Measurements from ENCODE around the gene HEBP2. TPM values are rescaled to one million over a fixed set of nuclear protein-coding genes. Genes with fewer than 3 reads are reported as not detected.
A peak's percentile ranks its signal among the peaks of the same experiment; 100 is the strongest.

HEBP2 gene
- total RNA-seq, 1 donor from 2014 or later: 20.0 TPM

- H3K27ac Mint-ChIP-seq: peak overlapping the region; percentile 4
- peaks cover 16% of the 10 kb centered on the region for H3K4me1 Mint-ChIP-seq (ENCODE audit: low read depth)
- no peaks in the 10 kb centered on the region for H3K9me3 Mint-ChIP-seq
- H3K4me3 Mint-ChIP-seq (ENCODE audit: low read depth): peak overlapping the region; percentile 66
- intact Hi-C loops (cut with micrococcal nuclease): loop anchor here (10.0 kb wide), 2 partner anchors 289 to 371 kb away; partner anchors contain the start of gene CCDC28A
- peak; percentile 18 for DNase-seq (ENCODE audit: low spot score)
- H3K36me3 Mint-ChIP-seq (ENCODE audit: low read depth): peaks cover 20% of the 10 kb centered on the region
- peaks cover 13% of the 10 kb centered on the region for H3K27me3 Mint-ChIP-seq (ENCODE audit: low read depth)
These were observed 661 bp upstream of the HEBP2 start for GRCh38 chr6:138403324-138403800.

- intact Hi-C loops (cut with micrococcal nuclease): loop anchor here (10.0 kb wide), 2 partner anchors 290 to 370 kb away; partner anchors contain the start of gene CCDC28A
- H3K27me3 Mint-ChIP-seq (ENCODE audit: low read depth): peaks cover 13% of the 10 kb centered on the region
- no peaks in the 10 kb centered on the region for H3K9me3 Mint-ChIP-seq
- H3K4me3 Mint-ChIP-seq (ENCODE audit: low read depth): peak overlapping the region; percentile 77
- H3K27ac Mint-ChIP-seq: peak overlapping the region; percentile 26
- peaks cover 20% of the 10 kb centered on the region for H3K4me1 Mint-ChIP-seq (ENCODE audit: low read depth)
- no peak for DNase-seq (ENCODE audit: low spot score)
- H3K36me3 Mint-ChIP-seq (ENCODE audit: low read depth): peaks cover 34% of the 10 kb centered on the region
These were observed 779 bp downstream of the HEBP2 start for GRCh38 chr6:138404666-138405337.

- Mint-ChIP-seq H3K4me1 (ENCODE audit: low read depth) (peaks cover 23% of the 10 kb centered on the region), H3K9me3 (no peaks in the 10 kb centered on the region), H3K4me3 (ENCODE audit: low read depth) (no peak overlapping the region), H3K27ac (no peak overlapping the region), H3K36me3 (ENCODE audit: low read depth) (peaks cover 38% of the 10 kb centered on the region), H3K27me3 (ENCODE audit: low read depth) (peaks cover 13% of the 10 kb centered on the region)
- no peak for DNase-seq (ENCODE audit: low spot score)
- intact Hi-C loops (cut with micrococcal nuclease): loop anchor here (10.0 kb wide), 2 partner anchors 291 to 369 kb away; partner anchors contain the start of gene CCDC28A
These were observed 1.9 kb downstream of the HEBP2 start for GRCh38 chr6:138405816-138406413.

GRCh38 chr6:138406443-138406842 lies 2.4 kb downstream of the HEBP2 start:
- Mint-ChIP-seq H3K9me3 (no peaks in the 10 kb centered on the region), H3K27me3 (ENCODE audit: low read depth) (peaks cover 12% of the 10 kb centered on the region), H3K36me3 (ENCODE audit: low read depth) (peaks cover 42% of the 10 kb centered on the region), H3K4me1 (ENCODE audit: low read depth) (peaks cover 27% of the 10 kb centered on the region), H3K27ac (no peak overlapping the region), H3K4me3 (ENCODE audit: low read depth) (no peak overlapping the region)
- DNase-seq (ENCODE audit: low spot score): no peak
- intact Hi-C loops (cut with micrococcal nuclease): loop anchor here (10.0 kb wide), 2 partner anchors 292 to 368 kb away; partner anchors contain the start of gene CCDC28A

- Mint-ChIP-seq H3K4me1 (ENCODE audit: low read depth) (peaks cover 24% of the 10 kb centered on the region), H3K36me3 (ENCODE audit: low read depth) (peaks cover 64% of the 10 kb centered on the region)
- intact Hi-C loops (cut with micrococcal nuclease): no loop called here
These were observed 6.2 kb downstream of the HEBP2 start for GRCh38 chr6:138410048-138410735.

DNA sequence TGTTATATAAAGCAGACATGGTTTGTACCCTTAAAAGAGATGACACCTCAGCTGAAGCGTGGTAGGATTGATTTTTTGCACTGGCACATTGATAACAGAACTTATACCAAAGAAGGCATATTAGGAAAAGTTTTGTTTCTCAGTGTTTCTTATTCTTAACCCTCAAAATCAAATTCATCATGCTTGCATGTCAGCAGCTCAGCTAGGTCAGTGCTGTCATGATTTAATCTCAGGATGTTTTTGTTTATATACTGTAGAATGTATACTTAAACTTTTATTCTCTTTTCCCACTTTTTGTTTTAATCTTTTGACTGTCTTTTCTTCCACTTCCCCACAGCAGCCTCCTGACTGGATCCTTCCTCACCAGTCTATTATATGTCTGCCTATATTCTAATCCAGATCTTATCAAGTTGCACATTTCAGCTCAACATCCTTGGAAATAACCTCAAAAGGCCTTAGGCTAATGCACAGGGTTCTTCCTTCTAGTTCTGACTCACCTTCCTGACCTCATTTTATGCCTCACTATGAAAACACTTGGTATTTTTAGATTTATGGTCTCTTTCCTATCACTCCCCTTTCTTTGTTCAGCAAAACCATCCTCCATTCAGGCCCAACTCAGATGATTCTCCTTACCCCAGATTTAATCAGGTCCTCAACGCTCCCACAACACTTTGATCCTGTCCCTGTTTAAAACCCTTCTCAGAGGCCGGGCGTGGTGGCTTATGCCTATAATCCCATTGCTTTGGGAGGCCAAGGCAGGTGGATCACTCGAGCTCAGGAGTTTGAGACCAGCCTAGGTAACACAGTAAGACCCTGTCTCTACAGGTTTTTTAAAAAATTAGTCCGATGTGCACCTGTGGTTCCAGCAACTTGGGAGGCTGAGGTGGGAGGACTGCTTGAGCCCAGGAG lies 7.2 kb downstream of the HEBP2 start:
- Mint-ChIP-seq H3K9me3 (no peaks in the 10 kb centered on the region), H3K4me1 (ENCODE audit: low read depth) (peaks cover 17% of the 10 kb centered on the region), H3K27me3 (ENCODE audit: low read depth) (no peaks in the 10 kb centered on the region), H3K27ac (peak overlapping the region; percentile 74), H3K36me3 (ENCODE audit: low read depth) (peaks cover 61% of the 10 kb centered on the region), H3K4me3 (ENCODE audit: low read depth) (no peak overlapping the region)
- no peak for DNase-seq (ENCODE audit: low spot score)
- intact Hi-C loops (cut with micrococcal nuclease): loop anchor here (1.0 kb wide), 1 partner anchor 44 kb away; no protein-coding TSS in a partner anchor

More at GRCh38 chr6:138410048-138410735, 6.2 kb downstream of the HEBP2 start:
- Mint-ChIP-seq H3K4me3 (ENCODE audit: low read depth) (no peak overlapping the region), H3K9me3 (no peaks in the 10 kb centered on the region), H3K27ac (no peak overlapping the region), H3K27me3 (ENCODE audit: low read depth) (no peaks in the 10 kb centered on the region)
- no peak for DNase-seq (ENCODE audit: low spot score)

- DNase-seq (ENCODE audit: low spot score): no peak
- no peak overlapping the region for H3K27ac Mint-ChIP-seq
- H3K4me1 Mint-ChIP-seq (ENCODE audit: low read depth): peaks cover 14% of the 10 kb centered on the region
- peaks cover 40% of the 10 kb centered on the region for H3K36me3 Mint-ChIP-seq (ENCODE audit: low read depth)
- no peaks in the 10 kb centered on the region for H3K27me3 Mint-ChIP-seq (ENCODE audit: low read depth)
- intact Hi-C loops (cut with micrococcal nuclease): no loop called here
- H3K9me3 Mint-ChIP-seq: no peaks in the 10 kb centered on the region
- no peak overlapping the region for H3K4me3 Mint-ChIP-seq (ENCODE audit: low read depth)
These were observed 11.1 kb downstream of the HEBP2 start for GRCh38 chr6:138415125-138415524.

GRCh38 chr6:138416206-138416605 lies 12.2 kb downstream of the HEBP2 start:
- no peak for DNase-seq (ENCODE audit: low spot score)
- H3K36me3 Mint-ChIP-seq (ENCODE audit: low read depth): peaks cover 38% of the 10 kb centered on the region
- H3K27ac Mint-ChIP-seq: no peak overlapping the region
- intact Hi-C loops (cut with micrococcal nuclease): no loop called here
- no peak overlapping the region for H3K4me3 Mint-ChIP-seq (ENCODE audit: low read depth)
- peaks cover 9% of the 10 kb centered on the region for H3K4me1 Mint-ChIP-seq (ENCODE audit: low read depth)
- H3K27me3 Mint-ChIP-seq (ENCODE audit: low read depth): no peaks in the 10 kb centered on the region
- no peaks in the 10 kb centered on the region for H3K9me3 Mint-ChIP-seq

DNA sequence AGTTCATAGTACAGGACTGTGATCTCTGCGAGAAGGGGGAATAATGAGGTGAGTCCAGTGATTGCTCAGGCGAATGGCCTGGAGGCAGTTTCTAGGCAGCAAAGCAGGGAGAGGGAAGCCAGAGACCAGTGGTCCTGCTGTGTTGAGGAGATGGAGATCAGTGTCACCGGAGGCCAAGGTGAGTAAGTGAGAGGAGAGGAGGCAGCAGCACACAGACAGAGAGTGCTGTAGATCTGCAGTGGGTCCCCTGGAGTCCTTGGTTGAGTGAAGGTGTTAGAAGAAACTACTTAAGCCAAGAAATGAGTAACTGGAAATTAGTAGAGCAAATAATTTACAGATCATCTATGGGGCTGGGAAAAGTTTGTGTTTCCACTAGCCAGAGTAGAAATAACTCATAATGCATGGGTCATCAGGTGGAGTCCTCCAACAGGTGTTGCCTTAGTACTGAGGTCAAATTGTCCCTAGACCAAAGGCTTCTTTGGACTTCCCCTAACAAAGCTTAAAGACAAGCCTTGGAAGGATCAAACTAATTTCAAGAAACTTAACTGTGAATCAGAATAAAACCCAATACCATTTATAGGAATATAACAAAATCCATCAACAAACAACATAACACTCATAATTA lies 13.6 kb downstream of the HEBP2 start:
- Mint-ChIP-seq H3K4me3 (ENCODE audit: low read depth) (no peak overlapping the region), H3K27ac (no peak overlapping the region), H3K27me3 (ENCODE audit: low read depth) (no peaks in the 10 kb centered on the region), H3K9me3 (no peaks in the 10 kb centered on the region), H3K36me3 (ENCODE audit: low read depth) (peaks cover 27% of the 10 kb centered on the region), H3K4me1 (ENCODE audit: low read depth) (peaks cover 2% of the 10 kb centered on the region)
- no peak for DNase-seq (ENCODE audit: low spot score)
- intact Hi-C loops (cut with micrococcal nuclease): no loop called here

GRCh38 chr6:138418118-138418742 lies 14.2 kb downstream of the HEBP2 start:
- H3K9me3 Mint-ChIP-seq: no peaks in the 10 kb centered on the region
- H3K27ac Mint-ChIP-seq: no peak overlapping the region
- no peak overlapping the region for H3K4me3 Mint-ChIP-seq (ENCODE audit: low read depth)
- H3K36me3 Mint-ChIP-seq (ENCODE audit: low read depth): peaks cover 21% of the 10 kb centered on the region
- intact Hi-C loops (cut with micrococcal nuclease): no loop called here
- H3K27me3 Mint-ChIP-seq (ENCODE audit: low read depth): no peaks in the 10 kb centered on the region
- H3K4me1 Mint-ChIP-seq (ENCODE audit: low read depth): peaks cover 4% of the 10 kb centered on the region
- no peak for DNase-seq (ENCODE audit: low spot score)

DNA sequence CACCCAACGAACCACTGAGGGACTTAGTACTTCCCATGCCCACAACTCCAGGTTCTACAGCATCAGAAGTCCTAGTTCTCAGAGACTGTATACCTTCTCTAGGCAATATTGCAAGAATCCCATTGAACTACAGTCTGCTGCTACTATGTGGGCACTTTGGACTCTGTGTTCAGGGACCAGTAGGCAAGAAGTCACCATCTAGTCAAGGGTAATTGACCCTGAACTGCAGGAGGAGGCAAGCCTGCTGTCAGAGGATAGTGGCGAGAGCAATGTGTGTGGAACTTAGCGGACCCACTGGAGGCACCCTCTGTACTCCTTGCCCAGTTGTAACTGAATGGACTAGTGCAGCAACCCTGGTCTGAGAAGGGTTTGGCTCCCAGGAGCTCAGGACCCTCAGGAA lies 15.7 kb downstream of the HEBP2 start:
- H3K27ac Mint-ChIP-seq: no peak overlapping the region
- intact Hi-C loops (cut with micrococcal nuclease): no loop called here
- no peak overlapping the region for H3K4me3 Mint-ChIP-seq (ENCODE audit: low read depth)
- peaks cover 6% of the 10 kb centered on the region for H3K4me1 Mint-ChIP-seq (ENCODE audit: low read depth)
- H3K27me3 Mint-ChIP-seq (ENCODE audit: low read depth): no peaks in the 10 kb centered on the region
- H3K9me3 Mint-ChIP-seq: no peaks in the 10 kb centered on the region
- peaks cover 13% of the 10 kb centered on the region for H3K36me3 Mint-ChIP-seq (ENCODE audit: low read depth)
- no peak for DNase-seq (ENCODE audit: low spot score)

Measured in activated T-helper 2 cell treated with anti-CD3 and anti-CD28 coated beads, Interferon-gamma antibody, Interleukin-2, Interleukin-4, amounts not matched to agents 10 μg/mL and 5 μg/mL and 100 μg/mL, durations not matched to agents 14 hours and 24 hours and 36 hours (primary cell).